IMR-90 (cell line): ENCODE data around the gene COL23A1. TPM values are rescaled to one million over a fixed set of nuclear protein-coding genes. Genes with fewer than 3 reads are reported as not detected.

Experiments
- ATAC-seq: fragments of 200-7000 bp; cut with Tn5 transposase; 2 replicates; pipeline ENCODE4 v1.9.1; 2020; ENCODE audit warnings: low read depth, mild to moderate bottlenecking, moderate library complexity
- BruUV-seq: library from RNA; stranded (reverse); fragments of 400-500 nt; replicated peaks from 2 replicates; lab custom pipeline; 2021; lab: Mats Ljungman, UMichigan
- CTCF ChIA-PET: fragments of 300-600 bp; formaldehyde crosslinking; extraction: SDS; loops from one replicate; lab custom pipeline; 2021; ENCODE audit warnings: antibody characterized with exemption; lab: Yijun Ruan, JAX
- POLR2A ChIA-PET: fragments of 300-600 bp; sonication (Branson Sonifier 250); formaldehyde crosslinking; loops from one replicate; lab custom pipeline; 2022; ENCODE audit warnings: antibody characterized with exemption; ENCODE audit not compliant: unreplicated experiment; lab: Charles Lee
- DNase-seq: peaks from one replicate; pipeline ENCODE4 v3.0.0; 2013
- H2AFZ ChIP-seq: replicated peaks from 2 replicates; pipeline ENCODE3; 2013; ENCODE audit warnings: low read length, mild to moderate bottlenecking; ENCODE audit not compliant: poor library complexity
- H2AK5ac ChIP-seq: 2 replicates; pipeline ENCODE4 v1.6.1; 2013; ENCODE audit warnings: low read depth, low read length, inconsistent platforms
- H2AK9ac ChIP-seq: replicated peaks from 2 replicates; pipeline ENCODE3; 2013; ENCODE audit warnings: mild to moderate bottlenecking, low read depth, low read length, moderate library complexity; ENCODE audit not compliant: poor library complexity
- H2BK120ac ChIP-seq: 2 replicates; pipeline ENCODE4 v1.6.1; 2013; ENCODE audit warnings: low read depth, low read length, inconsistent platforms
- H2BK15ac ChIP-seq: 3 replicates; pipeline ENCODE4 v1.6.1; 2013; ENCODE audit warnings: low read depth, low read length, inconsistent platforms
- H2BK20ac ChIP-seq: 2 replicates; pipeline ENCODE4 v1.6.1; 2013; ENCODE audit warnings: low read depth, mild to moderate bottlenecking, inconsistent platforms, low read length, moderate library complexity
- H2BK5ac ChIP-seq: 2 replicates; pipeline ENCODE4 v1.6.1; 2013; ENCODE audit warnings: mild to moderate bottlenecking, low read depth, low read length, inconsistent platforms; ENCODE audit not compliant: poor library complexity, severe bottlenecking
- H3K14ac ChIP-seq: replicated peaks from 2 replicates; pipeline ENCODE4 v1.6.1; 2013; ENCODE audit warnings: low read depth, low read length, inconsistent platforms
- H3K18ac ChIP-seq: 2 replicates; pipeline ENCODE4 v1.6.1; 2013; ENCODE audit warnings: low read depth, low read length, control low read depth
- H3K23ac ChIP-seq: 2 replicates; pipeline ENCODE4 v1.6.1; 2013; ENCODE audit warnings: low read depth, low read length, inconsistent platforms
- H3K27ac ChIP-seq: 2 replicates; pipeline ENCODE4 v1.5.1; 2013; ENCODE audit warnings: mild to moderate bottlenecking, control low read depth, low read length; ENCODE audit not compliant: insufficient read depth
- H3K27me3 ChIP-seq: 2 replicates; pipeline ENCODE4 v1.6.1; 2013; ENCODE audit warnings: low read length; ENCODE audit not compliant: control insufficient read depth, insufficient read depth
- H3K36me3 ChIP-seq: 2 replicates; pipeline ENCODE4 v1.6.1; 2013; ENCODE audit warnings: low read length, mixed read lengths; ENCODE audit not compliant: control insufficient read depth, insufficient read depth
- H3K4ac ChIP-seq: 2 replicates; pipeline ENCODE4 v1.6.1; 2013; ENCODE audit warnings: low read depth, low read length, inconsistent platforms
- H3K4me1 ChIP-seq: 2 replicates; pipeline ENCODE4 v1.6.1; 2013; ENCODE audit warnings: low read length, mixed read lengths; ENCODE audit not compliant: control insufficient read depth, insufficient read depth
- H3K4me2 ChIP-seq: 2 replicates; pipeline ENCODE4 v1.6.1; 2013; ENCODE audit warnings: low read depth, mild to moderate bottlenecking, control low read depth, low read length, moderate library complexity
- H3K4me3 ChIP-seq: 2 replicates; pipeline ENCODE4 v1.5.1; 2013; ENCODE audit warnings: low read depth, mild to moderate bottlenecking, control low read depth, low read length, moderate library complexity; ENCODE audit not compliant: insufficient read depth
- H3K56ac ChIP-seq: 2 replicates; pipeline ENCODE4 v1.6.1; 2013; ENCODE audit warnings: low read length, inconsistent platforms; ENCODE audit not compliant: insufficient read depth; ENCODE audit errors: extremely low read depth
- H3K79me1 ChIP-seq, 2 experiments: 2 replicates each; pipeline ENCODE4 v1.6.1; 2013; ENCODE audit warnings: low read length in 2 of 2, inconsistent platforms in 1 of 2, low read depth in 1 of 2
- H3K9ac ChIP-seq: 2 replicates; pipeline ENCODE4 v1.6.1; 2013; ENCODE audit warnings: low read depth, low read length, control low read depth
- H3K9me1 ChIP-seq: 2 replicates; pipeline ENCODE4 v1.6.1; 2013; ENCODE audit warnings: low read length, inconsistent platforms; ENCODE audit not compliant: insufficient read depth
- H3K9me3 ChIP-seq: 2 replicates; pipeline ENCODE4 v1.6.1; 2013; ENCODE audit warnings: low read length; ENCODE audit not compliant: control insufficient read depth, insufficient read depth
- H4K20me1 ChIP-seq: 2 replicates; pipeline ENCODE4 v1.6.1; 2013; ENCODE audit warnings: low read length, inconsistent platforms; ENCODE audit not compliant: insufficient read depth
- H4K5ac ChIP-seq: 2 replicates; pipeline ENCODE4 v1.6.1; 2013; ENCODE audit warnings: mild to moderate bottlenecking, low read depth, low read length, control low read depth
- H4K8ac ChIP-seq, 2 experiments: 2 replicates each; pipeline ENCODE4 v1.6.1; 2013; ENCODE audit warnings: low read depth in 2 of 2, low read length in 2 of 2, control low read depth in 1 of 2, inconsistent platforms in 1 of 2
- H4K91ac ChIP-seq: 2 replicates; pipeline ENCODE4 v1.6.1; 2013; ENCODE audit warnings: low read depth, low read length, inconsistent platforms; ENCODE audit not compliant: insufficient read depth
- FOS ChIP-seq: fragments of 150-350 bp; IDR thresholded peaks from 2 replicates; pipeline ENCODE4 v1.6.1; 2016; ENCODE audit warnings: low read depth, low read length
- NFE2L2 ChIP-seq: fragments of 150-350 bp; IDR thresholded peaks from 2 replicates; pipeline ENCODE4 v1.6.1; 2016; ENCODE audit warnings: low read depth, mild to moderate bottlenecking, low read length
- RAD21 ChIP-seq: IDR thresholded peaks from 2 replicates; pipeline ENCODE4 v1.6.1; 2012; ENCODE audit warnings: low read length, improper control_type of control experiment
- WGBS, 2 experiments: methylation state at CpG; one replicate each; pipeline versions ENCODE4 v1.1.5 to v1.1.7; 2013; ENCODE audit warnings: missing lambda C conversion rate in 2 of 2; ENCODE audit not compliant: insufficient read length in 1 of 2; ENCODE audit errors: extremely low coverage in 2 of 2; 5-methylcytosine and 5-hydroxymethylcytosine counted together
- dilution Hi-C: fragments of 300-500 bp; cut with HindIII; formaldehyde crosslinking; loops from one replicate; pipeline ENCODE4 v1.14.3; 2018; ENCODE audit warnings: low sequenced_read_pairs; ENCODE audit not compliant: unreplicated experiment
- in situ Hi-C: fragments of 300-500 bp; cut with MboI; formaldehyde crosslinking; loops from 3 replicates; pipeline ENCODE4 v1.14.3; 2019; ENCODE audit warnings: low sequenced_read_pairs, inconsistent platforms, mixed read lengths
- intact Hi-C: fragments of 100-400 bp; cut with micrococcal nuclease; formaldehyde crosslinking; loops from 2 replicates; pipeline ENCODE4 v1.10.0; 2022
- polyA plus RNA-seq, 3 experiments: library from polyadenylated mRNA; depleted of rRNA; stranded (reverse); fragments of >200 nt; gene quantifications; 2 replicates each; pipeline ENCODE4 v1.2.3, GENCODE V29; 2012; ENCODE audit warnings: low replicate concordance in 1 of 3
- total RNA-seq: library from RNA; depleted of rRNA; stranded (reverse); fragments of >200 nt; gene quantifications from 2 replicates; pipeline ENCODE4 v1.2.3, GENCODE V29; 2012
- TF ChIP-seq, protein P1 (sequence below): fragments of 150-350 bp; IDR thresholded peaks from 2 replicates; pipeline ENCODE4 v1.6.1; 2016; ENCODE audit warnings: low read depth, mild to moderate bottlenecking, low read length, moderate library complexity, borderline replicate concordance

COL23A1 gene
- total and polyA plus RNA-seq, 2 of the 4 experiments (the other 2 are of a cell fraction): not detected

DNA sequence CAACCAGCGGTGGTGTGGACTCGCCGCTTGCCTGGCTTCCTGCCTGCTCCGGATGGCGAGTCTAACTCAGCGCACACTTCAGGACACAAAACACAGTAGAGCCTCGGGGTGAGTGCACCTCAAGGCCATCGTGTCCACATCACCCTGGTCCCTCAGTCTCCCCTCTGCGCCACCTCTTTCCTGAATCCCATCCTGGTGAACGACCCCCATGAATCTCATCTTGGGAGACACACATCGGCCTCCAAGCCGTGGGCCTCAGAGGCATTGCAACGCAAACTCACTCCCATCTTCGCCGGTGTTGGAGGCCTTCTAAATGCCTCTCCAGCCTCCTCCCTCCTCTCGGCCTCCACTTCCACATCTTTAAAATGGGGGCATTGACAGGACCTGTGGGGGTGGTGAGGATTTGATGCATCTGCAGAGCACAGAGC lies 124.3 kb downstream of the COL23A1 start:
- 0 out of 2 replicates have a peak, but pooled peaks cover 2% of the 10 kb centered on the region for H3K9me3 ChIP-seq
- in situ Hi-C loops: no loop called here
- no peaks in the 10 kb centered on the region for H3K36me3 ChIP-seq
- no peak overlapping the region for H2AFZ ChIP-seq
- no peak overlapping the region for H2BK120ac ChIP-seq
- H4K91ac ChIP-seq: no peak overlapping the region
- no peak overlapping the region for H2BK15ac ChIP-seq
- ATAC-seq: no peak
- H3K4me2 ChIP-seq: no peak overlapping the region
- no peak overlapping the region for H3K27ac ChIP-seq
- no peak overlapping the region for H4K8ac ChIP-seq
- no TSS peak for BruUV-seq
- no peaks in the 10 kb centered on the region for H3K79me1 ChIP-seq
- dilution Hi-C loops: no loop called here
- H3K18ac ChIP-seq: no peak overlapping the region
- no peaks in the 10 kb centered on the region for H3K27me3 ChIP-seq
- TF ChIP-seq FOS (no peak), RAD21 (no peak), NFE2L2 (no peak)
- TF ChIP-seq, protein P1, sequence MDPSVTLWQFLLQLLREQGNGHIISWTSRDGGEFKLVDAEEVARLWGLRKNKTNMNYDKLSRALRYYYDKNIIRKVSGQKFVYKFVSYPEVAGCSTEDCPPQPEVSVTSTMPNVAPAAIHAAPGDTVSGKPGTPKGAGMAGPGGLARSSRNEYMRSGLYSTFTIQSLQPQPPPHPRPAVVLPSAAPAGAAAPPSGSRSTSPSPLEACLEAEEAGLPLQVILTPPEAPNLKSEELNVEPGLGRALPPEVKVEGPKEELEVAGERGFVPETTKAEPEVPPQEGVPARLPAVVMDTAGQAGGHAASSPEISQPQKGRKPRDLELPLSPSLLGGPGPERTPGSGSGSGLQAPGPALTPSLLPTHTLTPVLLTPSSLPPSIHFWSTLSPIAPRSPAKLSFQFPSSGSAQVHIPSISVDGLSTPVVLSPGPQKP: no peak
- 0 out of 2 replicates have a peak overlapping the region, but pooled peaks have one; percentile 7 for H2BK20ac ChIP-seq
- H4K5ac ChIP-seq: no peak overlapping the region
- 98% methylated on average over 9 of the region's 16 CpGs; no CpG with 5 or more reads in 1 of the 2 experiments for WGBS, 2 experiments
- POLR2A ChIA-PET: no interaction called here
- CTCF ChIA-PET: no interaction called here
- H2AK9ac ChIP-seq: no peak overlapping the region
- no peak overlapping the region for H2BK5ac ChIP-seq
- intact Hi-C loops: no loop called here
- no peak overlapping the region for H3K4me3 ChIP-seq
- H3K56ac ChIP-seq: no peak overlapping the region
- H3K23ac ChIP-seq: no peak overlapping the region
- no peak for DNase-seq
- H4K20me1 ChIP-seq: no peaks in the 10 kb centered on the region; the same call in 1 of the 2 replicates
- H3K14ac ChIP-seq: no peak overlapping the region
- 0 out of 2 replicates have a peak, but pooled peaks cover 3% of the 10 kb centered on the region for H3K9me1 ChIP-seq
- H3K9ac ChIP-seq: no peak overlapping the region
- H3K4ac ChIP-seq: no peak overlapping the region
- no peak overlapping the region for H2AK5ac ChIP-seq
- peaks cover 3% of the 10 kb centered on the region; the same call in 1 of the 2 replicates for H3K4me1 ChIP-seq
